ENCODE results near the gene NEU1.

GRCh38 chr6:31837369-31838113 lies 25.1 kb downstream of the NEU1 start:
- no peak for TF ChIP-seq CTCF (IDR thresholded peaks at IDR 0.05; ENCODE audit: poor library complexity, severe bottlenecking)
- TF ChIP-seq POLR2AphosphoS5 (IDR thresholded peaks at IDR 0.05), result no peak
- TF ChIP-seq MXI1 (conservative IDR thresholded peaks at IDR 0.05; ENCODE audit: poor library complexity, severe bottlenecking), result no peak
- TF ChIP-seq RAD21 (conservative IDR thresholded peaks at IDR 0.05), result no peak
- no peak for TF ChIP-seq EZH2 (IDR thresholded peaks at IDR 0.05; ENCODE audit: borderline replicate concordance, insufficient read depth, low read length, poor library complexity, severe bottlenecking)
- TF ChIP-seq TAF1 (IDR thresholded peaks at IDR 0.05; ENCODE audit: low read depth), result no peak
- TF ChIP-seq SMC3 (conservative IDR thresholded peaks at IDR 0.05; ENCODE audit: poor library complexity), result no peak
- TF ChIP-seq REST (IDR thresholded peaks at IDR 0.05; ENCODE audit: borderline replicate concordance), result no peak
- no peak for TF ChIP-seq EP300 (conservative IDR thresholded peaks at IDR 0.05; ENCODE audit: poor library complexity, severe bottlenecking)

Data from neural cell (in vitro differentiated cells).